HEK293T (cell line): ENCODE measurements around the gene RSRC1.

ENCODE experiments used
- BHLHE40 ChIP-seq: fragments of 450-650 bp; IDR thresholded peaks from 2 replicates; pipeline ENCODE4 v1.6.1; 2016; ENCODE audit warnings: mild to moderate bottlenecking, moderate library complexity, borderline replicate concordance
- ELF4 ChIP-seq: fragments of 450-650 bp; IDR thresholded peaks from 2 replicates; pipeline ENCODE4 v1.6.1; 2017; ENCODE audit warnings: antibody characterized with exemption
- FOXM1 ChIP-seq: fragments of 450-650 bp; IDR thresholded peaks from 2 replicates; pipeline ENCODE4 v1.6.1; 2017; ENCODE audit warnings: mild to moderate bottlenecking, borderline replicate concordance
- HDGF ChIP-seq: fragments of 450-650 bp; IDR thresholded peaks from 2 replicates; pipeline ENCODE4 v1.6.1; 2017; ENCODE audit warnings: antibody characterized with exemption, borderline replicate concordance
- LEF1 ChIP-seq: fragments of 450-650 bp; IDR thresholded peaks from 2 replicates; pipeline ENCODE4 v1.6.1; 2017; ENCODE audit warnings: mild to moderate bottlenecking, borderline replicate concordance
- SP1 ChIP-seq: fragments of 450-650 bp; IDR thresholded peaks from 2 replicates; pipeline ENCODE4 v1.6.1; 2017

DNA sequence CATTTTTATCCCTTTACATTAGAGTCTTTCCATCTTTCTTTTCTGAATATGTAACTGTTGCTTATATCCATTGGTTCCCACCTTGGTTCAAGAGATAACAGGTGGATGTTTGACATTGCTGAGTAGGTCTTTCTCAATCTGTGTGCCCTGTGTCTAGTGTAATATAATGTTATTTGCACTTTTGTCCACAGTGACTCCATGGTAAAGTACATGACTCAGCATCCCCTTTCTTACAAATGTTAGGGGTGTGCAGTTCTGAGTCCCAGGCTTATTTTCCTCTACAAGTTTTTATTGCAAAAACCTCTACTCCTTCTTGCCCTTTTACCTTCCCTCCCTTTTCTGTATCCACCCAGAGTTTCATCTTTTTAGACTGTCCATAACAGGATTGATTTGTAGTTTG lies 116.5 kb downstream of the RSRC1 start:
- TF ChIP-seq HDGF = no peak
- TF ChIP-seq FOXM1 = no peak
- TF ChIP-seq SP1 = no peak
- TF ChIP-seq BHLHE40 = no peak
- no peak for TF ChIP-seq LEF1
- no peak for TF ChIP-seq ELF4
